Activated T-cell treated with anti-CD3 and anti-CD28 coated beads, Interleukin-2, amount 50 U/mL, for 24 hours (primary cell): ENCODE results near the gene BZW2.

Experiments used
- DNase-seq: peaks from one replicate; pipeline ENCODE4 v3.0.0-alpha.2; 2020
- H3K27ac Mint-ChIP-seq: 2 replicates; pipeline ENCODE4 v1.8.0; 2020; ENCODE audit warnings: mild to moderate bottlenecking, mixed read lengths
- H3K27me3 Mint-ChIP-seq: 2 replicates; pipeline ENCODE4 v1.8.0; 2020; ENCODE audit warnings: mixed read lengths
- H3K36me3 Mint-ChIP-seq: 2 replicates; pipeline ENCODE4 v1.8.0; 2020; ENCODE audit warnings: low read depth, mixed read lengths
- H3K4me1 Mint-ChIP-seq: 2 replicates; pipeline ENCODE4 v1.8.0; 2020; ENCODE audit warnings: low read depth, mixed read lengths
- H3K4me3 Mint-ChIP-seq: 2 replicates; pipeline ENCODE4 v1.8.0; 2020; ENCODE audit warnings: mild to moderate bottlenecking, moderate library complexity, mixed read lengths
- H3K9me3 Mint-ChIP-seq: 2 replicates; pipeline ENCODE4 v1.8.0; 2020; ENCODE audit warnings: mixed read lengths

Gene BZW2

GRCh38 chr7:16634271-16634738 is 11.7 kb upstream of the BZW2 start:
- no peak overlapping the region for H3K27ac Mint-ChIP-seq
- no peak for DNase-seq
- H3K9me3 Mint-ChIP-seq: no peaks in the 10 kb centered on the region
- H3K27me3 Mint-ChIP-seq: no peaks in the 10 kb centered on the region
- H3K4me3 Mint-ChIP-seq: no peak overlapping the region
- H3K36me3 Mint-ChIP-seq: peaks cover 42% of the 10 kb centered on the region
- peaks cover 4% of the 10 kb centered on the region for H3K4me1 Mint-ChIP-seq

- H3K9me3 Mint-ChIP-seq: no peaks in the 10 kb centered on the region
- H3K4me3 Mint-ChIP-seq: no peak overlapping the region
- H3K27ac Mint-ChIP-seq: no peak overlapping the region
- DNase-seq: no peak
- H3K4me1 Mint-ChIP-seq: peaks cover 4% of the 10 kb centered on the region
- H3K27me3 Mint-ChIP-seq: no peaks in the 10 kb centered on the region
- peaks cover 39% of the 10 kb centered on the region for H3K36me3 Mint-ChIP-seq
These were observed 9.4 kb upstream of the BZW2 start for GRCh38 chr7:16636555-16637101.

- Mint-ChIP-seq H3K27ac (no peak overlapping the region), H3K36me3 (peaks cover 37% of the 10 kb centered on the region), H3K4me3 (no peak overlapping the region), H3K9me3 (no peaks in the 10 kb centered on the region), H3K4me1 (peaks cover 8% of the 10 kb centered on the region), H3K27me3 (no peaks in the 10 kb centered on the region)
- DNase-seq: no peak
These were observed 8.6 kb upstream of the BZW2 start for GRCh38 chr7:16637379-16637778.

- H3K36me3 Mint-ChIP-seq: peaks cover 43% of the 10 kb centered on the region
- H3K4me1 Mint-ChIP-seq: peaks cover 17% of the 10 kb centered on the region
These were observed 7.4 kb upstream of the BZW2 start for GRCh38 chr7:16638282-16639280.

GRCh38 chr7:16644157-16644556 is 1.8 kb upstream of the BZW2 start:
- H3K9me3 Mint-ChIP-seq: no peaks in the 10 kb centered on the region
- H3K4me1 Mint-ChIP-seq: peaks cover 52% of the 10 kb centered on the region
- peak overlapping the region; percentile 99 for H3K4me3 Mint-ChIP-seq
- no peak for DNase-seq
- H3K36me3 Mint-ChIP-seq: peaks cover 56% of the 10 kb centered on the region
- H3K27ac Mint-ChIP-seq: peak overlapping the region; percentile 97
- H3K27me3 Mint-ChIP-seq: no peaks in the 10 kb centered on the region

More at GRCh38 chr7:16638282-16639280, 7.4 kb upstream of the BZW2 start:
- H3K27me3 Mint-ChIP-seq: no peaks in the 10 kb centered on the region
- H3K9me3 Mint-ChIP-seq: no peaks in the 10 kb centered on the region
- H3K27ac Mint-ChIP-seq: no peak overlapping the region
- no peak overlapping the region for H3K4me3 Mint-ChIP-seq
- DNase-seq: no peak

GRCh38 chr7:16644636-16645592 is 1.1 kb upstream of the BZW2 start:
- Mint-ChIP-seq H3K27ac (peak overlapping the region; percentile 97), H3K36me3 (peaks cover 60% of the 10 kb centered on the region), H3K4me3 (peak overlapping the region; percentile 99), H3K4me1 (peaks cover 57% of the 10 kb centered on the region), H3K27me3 (no peaks in the 10 kb centered on the region), H3K9me3 (no peaks in the 10 kb centered on the region)
- DNase-seq: peak; percentile 71

GRCh38 chr7:16646472-16647072 is 591 bp downstream of the BZW2 start:
- Mint-ChIP-seq H3K9me3 (no peaks in the 10 kb centered on the region), H3K27me3 (no peaks in the 10 kb centered on the region), H3K4me1 (peaks cover 72% of the 10 kb centered on the region), H3K4me3 (peak overlapping the region; percentile 99), H3K27ac (peak overlapping the region; percentile 97), H3K36me3 (peaks cover 72% of the 10 kb centered on the region)
- DNase-seq: no peak

- H3K4me3 Mint-ChIP-seq: peak overlapping the region; percentile 99
- peak overlapping the region; percentile 97 for H3K27ac Mint-ChIP-seq
- no peaks in the 10 kb centered on the region for H3K27me3 Mint-ChIP-seq
- peaks cover 78% of the 10 kb centered on the region for H3K36me3 Mint-ChIP-seq
- peaks cover 76% of the 10 kb centered on the region for H3K4me1 Mint-ChIP-seq
- no peaks in the 10 kb centered on the region for H3K9me3 Mint-ChIP-seq
- no peak for DNase-seq
These were observed 1.5 kb downstream of the BZW2 start for GRCh38 chr7:16647435-16647960.

GRCh38 chr7:16648551-16648950 is 2.6 kb downstream of the BZW2 start:
- peaks cover 77% of the 10 kb centered on the region for H3K4me1 Mint-ChIP-seq
- H3K9me3 Mint-ChIP-seq: no peaks in the 10 kb centered on the region
- no peak for DNase-seq
- H3K27ac Mint-ChIP-seq: peak overlapping the region; percentile 59
- H3K36me3 Mint-ChIP-seq: peaks cover 80% of the 10 kb centered on the region
- H3K27me3 Mint-ChIP-seq: no peaks in the 10 kb centered on the region
- peak overlapping the region; percentile 99 for H3K4me3 Mint-ChIP-seq

- no peaks in the 10 kb centered on the region for H3K27me3 Mint-ChIP-seq
- H3K9me3 Mint-ChIP-seq: no peaks in the 10 kb centered on the region
- H3K4me1 Mint-ChIP-seq: peaks cover 72% of the 10 kb centered on the region
- peaks cover 78% of the 10 kb centered on the region for H3K36me3 Mint-ChIP-seq
- no peak for DNase-seq
- peak overlapping the region; percentile 99 for H3K4me3 Mint-ChIP-seq
- H3K27ac Mint-ChIP-seq: peak overlapping the region; percentile 59
These were observed 3.2 kb downstream of the BZW2 start for GRCh38 chr7:16649196-16649595.

- Mint-ChIP-seq H3K4me3 (peak overlapping the region; percentile 28), H3K9me3 (no peaks in the 10 kb centered on the region), H3K27ac (peak overlapping the region; percentile 30), H3K36me3 (peaks cover 77% of the 10 kb centered on the region), H3K27me3 (no peaks in the 10 kb centered on the region), H3K4me1 (peaks cover 68% of the 10 kb centered on the region)
- no peak for DNase-seq
These were observed 4.3 kb downstream of the BZW2 start for GRCh38 chr7:16650266-16650665.

GRCh38 chr7:16651396-16652239 is 5.6 kb downstream of the BZW2 start:
- DNase-seq: no peak
- Mint-ChIP-seq H3K4me3 (peak overlapping the region; percentile 26), H3K4me1 (peaks cover 74% of the 10 kb centered on the region), H3K36me3 (peaks cover 83% of the 10 kb centered on the region), H3K27ac (no peak overlapping the region), H3K27me3 (no peaks in the 10 kb centered on the region), H3K9me3 (no peaks in the 10 kb centered on the region)

- Mint-ChIP-seq H3K36me3 (peaks cover 82% of the 10 kb centered on the region), H3K4me3 (no peak overlapping the region), H3K27me3 (no peaks in the 10 kb centered on the region)
These were observed 6.2 kb downstream of the BZW2 start for GRCh38 chr7:16652240-16652583.

More at GRCh38 chr7:16652240-16652583, 6.2 kb downstream of the BZW2 start:
- no peak for DNase-seq
- no peaks in the 10 kb centered on the region for H3K9me3 Mint-ChIP-seq
- peaks cover 73% of the 10 kb centered on the region for H3K4me1 Mint-ChIP-seq
- no peak overlapping the region for H3K27ac Mint-ChIP-seq
